HL-60/S4 treated with phorbol 12-myristate 13-acetate at 8.2 ng/mL for 4 days and 3 days (cell line): ENCODE data around the gene NOX3.
"Not testable (repeated sequence)": the region's sequence is repeated elsewhere in the genome, so short reads cannot be mapped to it uniquely, and the experiment has no call there.

ENCODE experiments used
- in situ Hi-C: fragments of 300-500 bp; cut with MboI; formaldehyde crosslinking; loops from 2 replicates; pipeline ENCODE4 v1.15.0; 2022; ENCODE audit warnings: low sequenced_read_pairs

The NOX3 gene

DNA sequence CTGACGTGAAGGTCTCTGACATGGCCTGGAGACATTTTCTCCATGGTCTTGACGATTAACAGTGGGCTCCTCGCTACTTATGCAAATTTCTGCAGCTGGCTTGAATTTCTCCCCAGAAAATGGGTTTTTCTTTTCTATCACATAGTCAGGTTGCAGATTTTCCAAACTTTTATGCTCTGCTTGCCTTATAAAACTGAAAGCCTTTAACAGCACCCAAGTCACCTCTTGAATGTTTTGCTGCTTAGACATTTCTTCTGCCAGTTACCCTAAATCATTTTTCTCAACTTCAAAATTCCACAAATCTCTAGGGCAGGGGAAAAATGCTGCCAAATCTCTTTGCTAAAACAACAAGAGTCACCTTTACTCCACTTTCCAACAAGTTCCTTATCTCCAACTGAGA lies 12.9 kb upstream of the NOX3 start:
- in situ Hi-C loops, result not testable (repeated sequence)

DNA sequence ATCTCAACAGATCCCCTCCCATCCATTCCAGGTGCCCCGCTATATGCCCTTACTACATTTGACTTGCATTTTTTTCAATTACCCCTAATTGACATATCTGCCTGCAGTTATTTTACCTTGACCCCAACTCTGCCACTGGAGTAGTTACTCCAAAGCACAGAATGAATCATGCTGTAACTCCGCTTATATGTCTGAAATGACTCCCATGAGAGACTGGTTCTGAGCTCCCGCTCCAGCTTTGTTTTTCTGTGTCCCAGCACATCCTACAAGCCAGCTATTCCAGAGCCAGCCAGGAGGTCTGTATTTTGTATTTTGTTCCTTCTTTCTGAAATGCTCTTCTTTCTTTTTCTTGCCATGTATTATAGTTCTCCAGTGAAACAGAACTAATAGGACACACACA lies 10.9 kb upstream of the NOX3 start:
- in situ Hi-C loops, result no loop called here

DNA sequence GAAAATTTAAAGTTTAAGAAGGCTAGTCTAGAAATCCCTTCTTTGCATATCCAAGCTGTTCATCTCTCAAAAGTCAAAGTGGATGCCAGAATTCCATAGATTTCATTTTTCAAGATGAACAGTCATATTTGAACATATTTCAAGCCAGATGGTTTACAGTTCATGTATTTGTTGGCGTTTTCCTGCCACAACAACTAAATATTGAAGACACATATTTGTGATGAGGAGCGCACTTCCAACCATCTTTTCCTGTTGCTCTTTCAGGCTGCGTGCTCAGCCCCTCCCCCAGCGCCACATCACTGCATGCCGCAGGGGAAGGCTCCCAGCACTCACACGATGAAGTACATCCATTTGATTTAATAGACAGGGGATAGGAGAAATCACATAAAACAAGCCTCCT lies 5.9 kb upstream of the NOX3 start:
- in situ Hi-C loops, result no loop called here

DNA sequence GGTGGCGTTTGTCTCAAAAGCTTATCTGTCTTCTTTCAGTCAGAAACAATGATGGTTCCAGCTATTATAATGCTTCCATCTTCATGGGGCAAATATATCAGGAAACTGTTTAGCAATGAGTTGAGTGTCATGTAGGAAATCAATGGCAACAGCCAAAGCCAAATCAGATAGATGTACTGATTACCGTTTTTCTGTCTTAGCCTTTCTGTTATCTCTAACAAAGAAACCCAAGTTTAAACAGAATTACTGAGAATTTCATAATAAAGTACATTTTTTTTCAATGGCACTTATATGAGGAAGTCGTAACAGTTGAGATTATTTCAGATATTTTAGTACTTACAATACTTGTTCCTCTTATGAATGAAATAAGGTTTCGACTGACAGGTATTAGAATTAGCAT lies 1.2 kb downstream of the NOX3 start:
- in situ Hi-C loops, result no loop called here

DNA sequence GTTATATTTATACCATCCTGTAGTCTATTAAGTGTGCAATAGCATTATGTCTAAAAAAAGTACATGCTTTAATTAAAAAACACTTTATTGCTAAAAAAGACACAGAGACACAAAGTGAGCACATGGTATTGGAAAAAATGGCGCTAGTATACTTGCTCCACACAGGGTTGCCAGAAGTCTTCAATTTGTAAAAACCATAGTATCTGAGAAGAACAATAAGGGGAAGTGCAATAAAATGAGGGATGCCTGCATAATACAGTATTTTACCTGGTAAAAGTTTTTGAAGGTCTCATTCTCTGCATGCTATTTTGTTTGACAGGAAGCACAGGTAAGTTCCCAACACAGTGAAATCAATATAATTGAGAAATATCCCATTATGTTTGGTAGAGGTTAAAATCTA lies 1.6 kb downstream of the NOX3 start:
- in situ Hi-C loops, result no loop called here

DNA sequence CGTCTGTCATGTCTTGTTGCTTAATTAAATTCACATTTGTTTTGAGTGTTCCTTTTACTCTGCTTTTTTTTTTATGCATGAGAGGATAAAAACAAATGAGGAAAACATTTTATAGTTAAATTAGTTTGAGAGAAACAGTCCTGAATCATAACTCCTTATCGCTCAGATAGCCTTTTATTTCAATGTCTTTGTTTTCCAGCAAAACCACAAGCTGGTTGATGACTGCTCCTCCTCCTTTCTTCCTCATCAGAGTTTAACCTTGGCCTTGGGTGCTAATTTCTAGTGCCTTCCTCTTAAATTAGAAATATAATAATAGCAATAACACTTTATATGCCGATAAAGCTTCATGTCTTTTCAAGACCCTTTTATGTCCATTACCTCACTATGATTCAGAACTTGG lies 3.1 kb downstream of the NOX3 start:
- in situ Hi-C loops, result no loop called here

DNA sequence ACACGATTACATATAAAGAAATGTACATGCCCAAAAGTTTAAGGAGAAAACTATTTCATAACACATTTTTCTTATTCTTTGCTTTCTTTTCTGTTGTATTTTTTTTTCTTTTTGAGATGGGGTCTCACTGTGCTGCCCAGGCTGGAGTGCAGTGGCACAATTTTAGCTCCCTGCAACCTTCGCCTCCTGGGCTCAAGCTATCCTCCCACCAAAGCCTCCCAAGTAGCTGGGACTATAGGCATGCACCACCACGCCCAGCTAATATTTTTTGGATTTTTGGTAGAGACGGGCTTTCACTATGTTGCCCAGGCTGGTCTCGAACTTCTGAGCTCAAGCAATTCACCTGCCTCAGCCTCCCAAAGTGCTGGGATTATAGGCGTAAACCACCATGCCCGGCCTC lies 4.1 kb downstream of the NOX3 start:
- in situ Hi-C loops, result not testable (repeated sequence)

DNA sequence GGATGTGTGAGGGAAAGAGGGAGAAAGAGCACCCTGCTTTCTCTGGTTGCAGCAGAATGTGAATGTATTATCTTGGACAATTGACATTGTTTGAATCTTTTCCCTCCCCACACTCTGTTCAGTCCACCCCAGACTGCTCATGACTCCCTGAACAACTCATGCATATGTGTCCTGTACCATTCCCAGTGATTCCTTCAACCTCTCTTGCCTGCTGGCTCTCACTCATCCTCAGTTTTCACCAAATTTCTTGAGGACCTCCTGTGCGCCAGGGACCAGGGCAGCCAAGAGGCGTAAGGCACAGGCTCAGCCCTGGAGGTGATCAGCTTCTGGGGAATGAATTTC lies 5.4 kb downstream of the NOX3 start:
- in situ Hi-C loops, result no loop called here

DNA sequence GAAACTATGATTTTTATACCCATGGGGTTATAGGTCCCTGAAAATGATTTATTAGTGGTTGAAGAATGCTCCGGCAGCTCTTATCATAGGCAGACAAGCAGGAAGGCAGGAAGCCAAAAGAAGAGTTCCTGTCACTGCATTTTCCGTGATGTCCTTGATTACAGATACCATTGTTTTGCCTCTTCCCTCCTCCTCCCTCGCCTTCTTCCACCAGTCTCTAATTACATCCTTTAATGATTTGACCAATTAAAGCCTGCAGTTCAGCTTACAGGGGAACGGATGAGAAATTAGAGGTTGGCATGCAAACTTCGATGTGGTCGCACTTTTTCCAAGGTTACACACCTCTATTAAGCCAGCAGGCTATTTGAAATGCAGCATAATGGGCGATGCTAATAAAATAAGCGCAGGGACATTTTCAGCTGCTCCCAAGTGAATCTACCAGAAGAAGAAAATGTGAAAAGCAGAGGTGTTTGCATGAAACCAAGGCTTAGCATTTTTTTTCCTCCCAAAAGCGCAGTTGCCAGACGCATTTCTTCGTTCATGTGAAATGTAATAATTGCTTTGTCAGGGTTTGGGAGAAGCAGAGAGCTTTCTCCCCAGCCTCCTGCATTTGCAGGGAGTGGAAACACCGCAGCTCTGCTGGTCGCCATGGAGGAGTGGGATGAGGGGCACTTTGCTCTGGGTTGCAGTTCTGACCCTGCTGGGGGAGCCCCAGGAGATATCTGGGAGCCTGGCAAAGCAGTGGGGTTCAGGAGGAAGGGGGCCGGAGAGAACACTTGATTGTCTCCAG lies 6.0 kb downstream of the NOX3 start:
- in situ Hi-C loops, result no loop called here

DNA sequence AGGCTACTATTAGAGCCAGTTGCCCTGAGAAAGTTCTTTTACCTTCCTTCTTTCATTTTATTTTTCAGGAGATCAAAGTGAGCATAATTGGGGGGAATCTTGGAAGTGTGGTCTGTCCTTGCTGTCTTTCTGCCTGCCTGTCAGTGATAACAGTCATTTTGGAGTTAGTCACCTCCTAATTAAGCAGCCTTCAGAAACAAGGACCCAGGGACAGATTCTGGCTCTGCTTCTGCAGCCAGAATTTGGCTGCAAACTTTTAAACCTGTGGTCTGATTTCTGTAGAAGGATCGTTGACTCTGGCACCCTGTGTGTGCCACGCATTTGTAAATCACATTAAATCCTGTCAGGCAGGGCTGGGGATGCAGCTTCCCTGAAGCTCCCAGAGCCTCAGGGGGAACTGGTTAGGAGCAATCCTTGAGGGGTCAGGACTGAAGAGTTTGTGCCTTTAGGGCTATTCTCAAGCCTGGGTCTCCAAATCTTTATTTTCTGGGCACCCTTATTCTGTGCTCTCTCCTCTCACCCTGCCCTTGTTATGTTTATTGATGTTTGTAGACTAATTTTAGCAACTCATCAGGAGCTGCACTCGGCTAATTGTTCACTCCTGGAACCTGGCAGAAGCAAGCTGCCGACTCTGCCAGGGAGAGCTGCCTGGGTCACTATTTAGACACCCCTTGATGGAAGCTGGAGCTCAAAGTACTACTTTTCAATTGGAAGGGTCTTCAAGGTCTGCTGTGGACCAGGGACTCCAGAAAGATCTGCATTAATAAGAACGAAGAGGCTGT lies 6.8 kb downstream of the NOX3 start:
- in situ Hi-C loops, result no loop called here

DNA sequence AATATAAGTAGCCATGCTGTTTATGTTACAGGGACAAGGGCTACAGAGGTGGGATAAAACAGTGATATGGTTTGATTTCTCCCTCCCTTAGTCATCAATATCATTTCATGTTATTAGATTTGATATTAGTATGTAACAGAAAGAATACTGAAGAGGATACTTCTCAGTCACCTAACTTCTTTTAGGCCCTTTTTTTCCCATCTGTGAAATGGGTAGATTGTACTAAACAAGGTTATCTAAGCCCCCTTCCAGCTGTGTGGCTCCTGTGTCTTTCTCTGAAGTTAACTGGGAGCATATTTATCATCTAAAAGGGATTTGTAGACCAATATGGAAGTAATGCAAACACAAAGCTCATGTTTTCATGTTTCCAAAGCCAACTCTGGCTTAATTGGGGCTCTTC lies 7.7 kb downstream of the NOX3 start:
- in situ Hi-C loops, result no loop called here

DNA sequence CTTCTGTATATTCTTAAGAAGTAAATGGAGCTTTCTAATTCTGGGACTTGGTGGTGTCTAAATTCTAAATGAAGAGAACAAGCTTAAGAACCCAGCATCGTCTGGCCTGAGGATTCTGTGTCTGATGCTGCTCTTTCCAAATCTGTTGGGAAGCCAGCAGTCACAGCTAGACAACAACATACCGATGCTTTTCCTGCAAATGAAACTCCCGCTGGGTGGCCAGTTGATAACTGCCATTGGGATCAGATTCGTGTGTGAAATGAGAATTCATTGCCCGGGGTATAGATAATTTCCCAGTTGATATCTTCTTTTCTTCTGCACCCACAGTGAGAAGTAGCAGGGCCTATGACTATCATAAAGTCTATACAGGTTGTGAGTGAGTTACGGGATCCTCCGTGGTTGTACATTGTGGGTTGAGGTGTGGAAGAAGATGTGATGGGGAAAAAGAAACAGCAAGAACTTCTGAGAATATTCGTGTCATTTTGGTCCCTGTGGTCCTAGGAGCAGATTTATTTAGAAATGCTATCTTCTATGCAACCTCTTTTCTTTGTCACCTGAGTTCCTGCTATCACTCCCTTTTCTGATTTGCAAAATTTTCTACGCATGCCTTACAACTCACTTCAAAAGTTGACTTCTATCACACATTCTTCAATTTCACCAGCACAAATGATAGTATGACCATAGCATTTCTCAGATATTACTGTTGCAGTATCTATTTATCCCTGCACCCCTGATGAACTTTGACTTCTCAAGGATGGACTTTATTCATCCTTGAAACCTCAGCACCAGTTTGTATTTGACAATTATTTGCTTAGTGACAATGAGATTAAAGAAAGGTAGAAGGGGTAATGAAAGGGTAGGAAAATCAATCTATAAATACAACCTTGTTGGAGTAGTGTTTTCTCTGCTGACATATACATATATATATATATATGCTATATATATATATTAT lies 10.4 kb downstream of the NOX3 start:
- in situ Hi-C loops, result no loop called here

DNA sequence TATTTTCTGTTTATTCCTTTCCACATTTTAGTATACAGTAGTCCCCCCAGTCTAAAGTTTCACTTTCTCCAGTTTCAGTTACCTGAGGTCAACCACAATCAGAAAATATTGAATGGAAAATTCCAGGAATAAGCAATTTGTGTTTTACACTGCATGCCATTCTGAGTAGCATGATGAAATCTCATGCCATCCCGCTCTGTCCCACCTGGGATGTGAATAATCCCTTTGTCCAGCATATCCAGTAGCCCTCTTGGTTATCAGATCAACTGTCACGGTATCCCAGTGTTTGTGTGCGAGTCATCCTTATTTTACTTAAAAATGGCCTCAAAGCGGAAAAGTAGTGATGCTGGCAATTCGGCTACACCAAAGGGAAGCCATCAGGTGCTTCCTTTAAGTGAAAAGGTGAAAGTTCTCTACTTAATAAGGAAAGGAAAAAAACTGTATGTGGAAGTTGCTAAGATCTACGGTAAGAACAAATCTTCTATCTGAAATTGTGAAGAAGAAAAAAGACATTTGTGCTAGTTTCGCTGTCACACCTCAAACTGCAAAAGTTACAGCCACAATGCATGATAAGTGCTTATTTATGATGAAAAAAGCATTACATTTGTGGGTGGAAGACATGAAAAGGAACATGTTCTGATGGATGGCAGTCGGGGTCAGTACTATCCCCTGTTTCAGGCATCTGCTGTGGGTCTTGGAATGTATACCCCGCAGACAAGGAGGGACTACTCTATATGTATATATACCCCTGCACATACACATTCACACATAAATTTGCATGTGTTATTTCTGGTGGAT lies 11.3 kb downstream of the NOX3 start:
- in situ Hi-C loops, result no loop called here

DNA sequence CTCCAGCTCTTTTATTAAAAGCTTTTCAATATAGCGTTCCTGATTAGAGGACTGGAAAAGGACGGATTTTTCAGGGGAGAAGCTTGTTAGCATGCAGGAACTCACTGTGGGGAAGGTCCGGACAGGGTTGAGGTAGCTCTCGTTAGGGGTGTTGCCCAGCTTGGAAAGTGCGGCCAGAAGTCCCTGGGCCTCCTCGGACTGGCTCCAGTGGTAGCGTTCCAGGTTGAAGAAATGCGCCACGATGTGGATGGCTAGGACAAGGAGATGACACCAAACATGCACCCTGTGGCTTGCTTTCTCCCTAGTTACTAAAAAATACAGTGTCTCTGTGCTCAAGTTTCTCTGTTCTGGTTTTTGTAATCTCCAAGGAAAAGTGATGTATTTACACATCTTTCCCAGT lies 12.5 kb downstream of the NOX3 start:
- in situ Hi-C loops, result no loop called here

DNA sequence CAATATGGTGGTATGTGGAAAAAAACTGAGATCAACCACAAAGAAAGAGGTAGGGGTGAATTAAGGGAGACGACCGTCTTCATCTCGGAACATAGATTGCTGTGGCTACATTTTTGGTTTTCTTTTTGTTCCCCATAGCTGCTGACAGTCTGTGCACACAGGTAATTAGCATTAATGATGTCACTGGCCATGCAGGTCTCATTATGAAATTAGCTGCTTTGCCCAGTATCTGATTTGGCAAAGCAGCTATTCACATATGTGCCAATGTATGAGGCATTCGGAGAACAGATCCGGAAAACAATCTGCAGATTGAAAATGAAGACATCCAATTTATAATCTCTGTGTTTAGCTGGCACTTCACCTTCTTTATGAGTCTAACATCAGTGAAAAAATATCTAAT lies 13.1 kb downstream of the NOX3 start:
- in situ Hi-C loops, result no loop called here

DNA sequence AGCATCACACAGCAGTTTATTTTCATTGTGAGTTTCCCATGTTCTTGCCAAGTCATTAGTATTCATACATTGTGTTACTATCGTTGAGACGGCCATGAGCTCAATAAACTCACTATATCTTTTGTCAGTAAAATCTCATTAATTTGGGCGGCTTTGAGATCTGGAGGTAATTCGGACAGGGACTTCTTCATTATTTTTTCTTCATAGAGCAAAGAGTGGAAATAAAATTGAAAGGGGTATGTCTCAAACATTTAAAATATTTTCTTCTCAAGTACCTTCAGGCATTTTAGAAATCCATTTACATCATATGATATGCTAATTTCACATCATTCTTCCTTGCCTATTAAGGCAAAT lies 14.6 kb downstream of the NOX3 start:
- in situ Hi-C loops, result no loop called here

DNA sequence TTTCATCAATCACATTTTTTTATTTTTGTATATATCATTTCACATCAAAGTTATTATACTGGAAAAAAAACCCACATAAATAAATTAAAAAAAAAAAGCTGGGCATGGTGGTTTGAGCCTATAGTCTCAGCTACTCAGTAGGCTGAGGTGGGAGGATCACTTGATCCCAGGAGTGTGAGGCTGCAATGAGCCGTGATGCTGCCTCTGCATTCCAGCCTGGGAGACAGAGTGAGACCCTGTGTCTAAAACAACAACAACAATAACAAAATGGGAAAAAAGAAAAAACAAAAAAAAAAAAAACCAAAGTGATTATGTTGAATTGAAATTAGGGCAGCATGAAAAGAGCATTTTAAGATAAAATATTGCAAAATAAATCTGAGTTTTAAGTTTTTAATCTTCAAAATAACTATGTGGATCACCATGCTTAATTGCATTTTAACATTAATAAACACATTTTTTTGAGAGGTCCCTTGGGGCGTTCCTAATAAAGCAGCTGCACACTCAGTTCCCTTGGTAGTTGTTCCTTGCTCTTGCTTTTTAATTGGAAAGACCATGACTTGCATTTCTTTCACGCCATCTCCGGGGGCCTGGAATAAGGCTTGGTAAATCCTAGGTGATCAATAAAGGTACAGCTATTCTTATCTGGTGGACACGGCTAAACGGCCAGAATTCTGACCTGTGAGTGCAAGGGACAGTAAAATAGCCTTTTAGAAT lies 15.1 kb downstream of the NOX3 start:
- in situ Hi-C loops, result no loop called here

DNA sequence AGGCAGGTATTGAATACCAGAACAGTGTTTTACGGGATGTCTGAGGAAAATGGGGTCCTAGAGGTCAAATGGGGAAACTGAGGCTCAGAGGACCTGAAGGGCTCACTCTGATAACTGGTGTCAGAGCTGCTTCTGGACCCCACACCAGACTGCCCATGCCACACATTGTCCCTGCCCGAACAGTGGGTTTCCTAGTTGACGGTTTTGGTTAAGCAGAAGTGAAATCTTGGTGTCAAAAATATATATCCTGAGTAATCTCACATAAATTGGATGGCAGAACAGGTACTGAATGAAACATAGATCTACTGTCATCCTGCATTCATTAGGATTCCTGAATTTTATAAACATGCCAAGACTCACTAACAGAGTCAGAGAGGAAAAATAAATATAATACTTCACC lies 16.3 kb downstream of the NOX3 start:
- in situ Hi-C loops, result no loop called here

DNA sequence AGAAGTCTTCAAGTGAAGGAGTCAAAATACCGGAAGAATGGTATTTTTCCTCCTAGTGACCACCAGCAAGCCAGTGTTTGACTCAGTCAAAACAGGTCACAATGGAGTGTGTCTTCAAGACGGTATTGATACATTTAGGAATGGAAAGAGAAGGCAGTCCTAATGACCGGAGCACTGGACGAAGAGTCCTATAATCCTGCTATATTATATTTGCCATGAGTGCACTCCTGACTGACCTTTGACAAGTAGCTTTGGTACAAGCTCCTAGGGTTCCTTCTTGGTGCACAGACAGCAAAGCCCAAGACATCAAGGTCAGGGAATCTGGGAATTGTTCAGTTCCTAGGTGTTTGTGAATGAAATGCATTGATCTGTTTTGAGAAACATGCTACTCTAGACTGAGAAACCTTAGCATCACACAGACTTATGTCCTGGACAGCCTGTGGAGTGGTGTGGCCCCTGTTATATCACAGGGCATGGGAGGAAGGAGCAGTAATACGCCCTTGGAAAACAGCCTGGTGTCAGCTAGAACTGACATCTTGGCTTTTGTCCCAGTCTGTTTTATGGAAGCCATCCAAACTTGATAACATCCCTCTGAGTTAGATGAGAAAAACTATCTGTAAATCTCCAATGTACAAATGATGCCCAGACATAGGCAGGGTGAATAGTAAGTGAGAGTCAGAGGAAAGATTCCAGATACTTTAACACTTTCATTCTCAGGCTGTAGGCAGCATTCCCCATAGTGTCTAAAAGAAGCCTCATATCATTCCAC lies 18.5 kb downstream of the NOX3 start:
- in situ Hi-C loops, result no loop called here
